HepG2 (cell line): ENCODE results near the gene MT1F. TPM values are rescaled to one million over a fixed set of nuclear protein-coding genes. Genes with fewer than 3 reads are reported as not detected.

ENCODE experiments used
- ATAC-seq: fragments of 200-7000 bp; cut with Tn5 transposase; 3 replicates; pipeline ENCODE4 v1.9.1; 2020; ENCODE audit warnings: mild to moderate bottlenecking, moderate library complexity
- BruUV-seq: library from RNA; stranded (reverse); fragments of 400-500 nt; replicated peaks from 2 replicates; lab custom pipeline; 2021; lab: Mats Ljungman, UMichigan
- CTCF ChIA-PET: fragments of 300-600 bp; formaldehyde crosslinking; extraction: SDS; loops from one replicate; lab custom pipeline; 2021; ENCODE audit warnings: low total read pairs, inconsistent platforms, low intra/inter-chr PET ratio; lab: Yijun Ruan, JAX
- POLR2A ChIA-PET: fragments of 350-600 bp; sonication (Branson Sonifier 250); formaldehyde crosslinking; loops from one replicate; lab custom pipeline; 2020; ENCODE audit warnings: antibody characterized with exemption, inconsistent platforms; lab: Yijun Ruan, JAX
- DNase-seq: peaks from one replicate; pipeline ENCODE4 v3.0.0-alpha.2; 2015; ENCODE audit warnings: low spot score
- FAIRE-seq: peaks from 3 replicates; lab custom pipeline; 2011; peaks lifted over from hg19 to GRCh38; lab: Jason Lieb, UNC
- H2AFZ ChIP-seq: one replicate; pipeline ENCODE4 v1.6.1; 2011; ENCODE audit warnings: low read length, inconsistent platforms
- H3K27ac ChIP-seq: fragments of 300-600 bp; 3 replicates; pipeline ENCODE4 v1.8.0; 2011; ENCODE audit warnings: mixed run types, mild to moderate bottlenecking, mixed read lengths, low read length, inconsistent platforms; ENCODE audit not compliant: insufficient read depth; ENCODE audit errors: extremely low read length
- H3K27me3 ChIP-seq, 2 experiments: fragments of 200-600 bp in 1 of 2; 2 replicates in 1 of 2; 3 replicates in 1 of 2; pipeline versions ENCODE4 v1.6.0 to v1.8.0; 2011; ENCODE audit warnings: low read length in 2 of 2, mild to moderate bottlenecking in 2 of 2, moderate library complexity in 2 of 2, inconsistent platforms in 1 of 2; ENCODE audit not compliant: insufficient read depth in 2 of 2, control insufficient read depth in 1 of 2
- H3K36me3 ChIP-seq, 2 experiments: fragments of 200-600 bp in 1 of 2; replicated peaks in 1 of 2; 2 replicates in 1 of 2; 3 replicates in 1 of 2; pipeline versions ENCODE4 v1.5.1 to v1.8.0; 2011; ENCODE audit warnings: low read length in 2 of 2, inconsistent platforms in 1 of 2; ENCODE audit not compliant: insufficient read depth in 2 of 2, control insufficient read depth in 1 of 2
- H3K4me1 ChIP-seq: 2 replicates; pipeline ENCODE4 v1.5.1; 2012; ENCODE audit warnings: low read length, inconsistent platforms; ENCODE audit not compliant: insufficient read depth
- H3K4me2 ChIP-seq: 2 replicates; pipeline ENCODE4 v1.6.0; 2011; ENCODE audit warnings: low read depth, low read length, inconsistent platforms
- H3K4me3 ChIP-seq, 3 experiments: fragments of 200-600 bp in 1 of 3; sonication (generic), shearing (Covaris generic) in 1 of 3; replicated peaks in 1 of 3; 2 replicates each; pipeline ENCODE4 v1.5.1; 2011 to 2016; ENCODE audit warnings: low read length in 3 of 3, inconsistent platforms in 2 of 3, low read depth in 2 of 3, mild to moderate bottlenecking in 2 of 3, control low read depth in 1 of 3, mixed read lengths in 1 of 3; ENCODE audit not compliant: insufficient read depth in 1 of 3
- H3K79me2 ChIP-seq: one replicate; pipeline ENCODE4 v1.6.1; 2011; ENCODE audit warnings: low read length, inconsistent platforms; ENCODE audit not compliant: insufficient read depth
- H3K9ac ChIP-seq: 2 replicates; pipeline ENCODE4 v1.6.0; 2011; ENCODE audit warnings: mild to moderate bottlenecking, low read depth, low read length, inconsistent platforms; ENCODE audit not compliant: insufficient read depth
- H3K9me3 ChIP-seq: 2 replicates; pipeline ENCODE4 v1.5.1; 2012; ENCODE audit warnings: mild to moderate bottlenecking, low read length
- H4K20me1 ChIP-seq: 2 replicates; pipeline ENCODE4 v1.6.0; 2011; ENCODE audit warnings: inconsistent platforms, mild to moderate bottlenecking, low read length, moderate library complexity; ENCODE audit not compliant: insufficient read depth
- KIAA2018 ChIP-seq: sonication (generic); formaldehyde crosslinking; IDR thresholded peaks from 2 replicates; pipeline ENCODE4 v1.5.0; 2020; ENCODE audit warnings: mild to moderate bottlenecking, missing genetic modification reagents, borderline replicate concordance
- MAFK ChIP-seq, 2 experiments: IDR thresholded peaks in 1 of 2; conservative IDR thresholded peaks in 1 of 2; 2 replicates each; pipeline ENCODE4 v1.6.1; 2011; ENCODE audit warnings: improper control_type of control experiment in 2 of 2, low read length in 2 of 2
- MTF1 ChIP-seq: sonication (generic); formaldehyde crosslinking; IDR thresholded peaks from 2 replicates; pipeline ENCODE4 v1.5.0; 2020; ENCODE audit warnings: missing genetic modification reagents
- PATZ1 ChIP-seq: sonication (generic); formaldehyde crosslinking; IDR thresholded peaks from 2 replicates; pipeline ENCODE4 v1.4.0; 2020; ENCODE audit warnings: missing genetic modification reagents
- ZNF670 ChIP-seq: sonication (generic); formaldehyde crosslinking; IDR thresholded peaks from 2 replicates; pipeline ENCODE4 v1.8.0; 2022; ENCODE audit warnings: mild to moderate bottlenecking, missing genetic modification reagents, borderline replicate concordance
- WGBS: methylation state at CpG from one replicate; pipeline ENCODE4 v1.1.6; 2017; ENCODE audit warnings: low lambda C conversion rate; 5-methylcytosine and 5-hydroxymethylcytosine counted together
- in situ Hi-C: cut with HindIII; loops from 2 replicates; pipeline ENCODE4 v1.10.0; 2017; ENCODE audit warnings: low pct_unique_long_range_greater_than_20kb; ENCODE audit not compliant: extremely low pct_ligation_motif_present
- intact Hi-C: fragments of 100-400 bp; cut with micrococcal nuclease; formaldehyde crosslinking; loops from one replicate; pipeline ENCODE4 v1.10.0; 2022; ENCODE audit not compliant: unreplicated experiment
- polyA plus RNA-seq, 8 experiments: library from polyadenylated mRNA; depleted of rRNA in 3 of 8; stranded (reverse) in 7 of 8; unstranded in 1 of 8; fragments of >200 nt; fragmentation: Illumina TruSeq in 4 of 8; extraction: Trizol in 4 of 8; gene quantifications; 2 replicates each; pipeline versions ENCODE4 v1.2.1 to v1.2.3, GENCODE V29; 2011 to 2016; ENCODE audit warnings: low read depth in 4 of 8, missing spikeins in 1 of 8, mixed read lengths in 1 of 8; ENCODE audit not compliant: insufficient read depth in 1 of 8
- total RNA-seq, 5 experiments: library from RNA; depleted of rRNA; stranded (reverse); fragments of >200 nt; fragmentation: Illumina TruSeq; extraction: Trizol; gene quantifications; 2 replicates each; pipeline ENCODE4 v1.2.3, GENCODE V29; 2016; ENCODE audit warnings: low read depth in 1 of 5

The MT1F gene
- total and polyA plus RNA-seq, 2 of the 13 experiments (the other 11 are each of a cell fraction or from before 2014, with no cell fraction given): 1.9 to 169 TPM

- intact Hi-C loops: no loop called here
- Histone ChIP-seq H3K4me1 (peaks cover 21% of the 10 kb centered on the region), H3K4me3 (no peak overlapping the region), H3K36me3 (no peaks in the 10 kb centered on the region), H3K9me3 (no peaks in the 10 kb centered on the region), H3K9ac (no peak overlapping the region), H4K20me1 (no peaks in the 10 kb centered on the region), H3K4me2 (no peak overlapping the region), H3K79me2 (no peaks in the 10 kb centered on the region), H2AFZ (no peak overlapping the region), H3K27ac (no peak overlapping the region), H3K27me3 (peaks cover 11 to 37% of the 10 kb centered on the region in 2 experiments; a peak in 4 of 5 replicates)
- BruUV-seq: no TSS peak
- POLR2A ChIA-PET: interaction anchor here (1.8 kb wide), 1 partner anchor 11 kb away, joined by 6 read pairs; no protein-coding TSS in a partner anchor
- 73% methylated on average over 36 of the region's 41 CpGs for WGBS
- FAIRE-seq: no peak
- TF ChIP-seq MAFK (conservative IDR thresholded peaks at IDR 0.05 in 1 of 2, IDR thresholded peaks at IDR 0.05 in 1 of 2; ENCODE audit: low read length in 2 of 2): no peak
- TF ChIP-seq MTF1: no peak
- no peak for DNase-seq
- CTCF ChIA-PET: no interaction called here
- peak; percentile 31; the same call in 2 of the 3 replicates for ATAC-seq
- in situ Hi-C loops: no loop called here
Measured at GRCh38 chr16:56617212-56618085, 40.3 kb upstream of the MT1F start.

- CTCF ChIA-PET: no interaction called here
- intact Hi-C loops (no loop called here), in situ Hi-C loops (no loop called here)
- no peaks in the 10 kb centered on the region for H3K36me3 ChIP-seq
- H3K27me3 ChIP-seq: peaks cover 11 to 38% of the 10 kb centered on the region in 2 experiments; a peak in 4 of 5 replicates
- DNase-seq: no peak
- POLR2A ChIA-PET: interaction anchor here (1.8 kb wide), 1 partner anchor 11 kb away, joined by 6 read pairs; no protein-coding TSS in a partner anchor
- WGBS: 0% methylated on average over 6 of the region's 6 CpGs
- H3K4me2 ChIP-seq: no peak overlapping the region
- no peak overlapping the region for H3K4me3 ChIP-seq
- no peak overlapping the region for H2AFZ ChIP-seq
- no peak overlapping the region for H3K27ac ChIP-seq
- H3K9ac ChIP-seq: no peak overlapping the region
- peaks cover 28% of the 10 kb centered on the region for H3K4me1 ChIP-seq
- H4K20me1 ChIP-seq: no peaks in the 10 kb centered on the region
- BruUV-seq: no TSS peak
- ATAC-seq: no peak
- no peaks in the 10 kb centered on the region for H3K79me2 ChIP-seq
- no peaks in the 10 kb centered on the region for H3K9me3 ChIP-seq
- FAIRE-seq: no peak
- no peak for TF ChIP-seq PATZ1 (CRISPR knock-in tag)
- no peak for TF ChIP-seq KIAA2018
- TF ChIP-seq ZNF670: no peak
Measured at GRCh38 chr16:56618138-56618537, 39.6 kb upstream of the MT1F start.
